Mammary epithelial cell (primary cell): ENCODE results near the gene CNPPD1.

ENCODE experiments used
- EZH2 ChIP-seq: IDR thresholded peaks from 2 replicates; pipeline ENCODE4 v1.6.1; 2012; ENCODE audit warnings: low read length, inconsistent platforms, borderline replicate concordance
- TF ChIP-seq, protein P1 (sequence below), 2 donors: IDR thresholded peaks in 1 of 2; conservative IDR thresholded peaks in 1 of 2; 2 replicates each; pipeline ENCODE4 v1.5.1; 2011 to 2012; ENCODE audit warnings: inconsistent platforms in 2 of 2, low read length in 2 of 2, mild to moderate bottlenecking in 2 of 2, control low read depth in 1 of 2, low read depth in 1 of 2; ENCODE audit not compliant: insufficient read depth in 1 of 2; ENCODE audit errors: extremely low read depth in 1 of 2

DNA sequence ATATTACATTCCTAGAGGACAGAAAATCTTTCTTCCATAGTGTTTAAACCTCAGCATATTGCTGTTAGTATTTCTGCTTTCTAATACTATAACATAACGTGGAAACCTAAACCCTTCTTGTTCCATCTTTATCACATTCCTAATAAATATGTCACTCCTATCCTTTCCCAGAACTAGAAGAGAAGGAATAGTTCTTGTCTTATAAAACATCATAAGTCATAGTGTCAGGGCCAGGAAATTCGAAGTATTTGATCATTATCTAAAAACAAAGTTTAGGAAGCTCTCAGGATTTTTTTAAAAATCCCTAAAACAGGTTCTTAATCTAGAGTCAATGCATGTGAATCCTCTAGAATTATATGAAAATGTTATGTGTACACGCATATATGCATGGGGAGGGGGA, 18.1 kb downstream of the CNPPD1 start:
- TF ChIP-seq, protein P1, sequence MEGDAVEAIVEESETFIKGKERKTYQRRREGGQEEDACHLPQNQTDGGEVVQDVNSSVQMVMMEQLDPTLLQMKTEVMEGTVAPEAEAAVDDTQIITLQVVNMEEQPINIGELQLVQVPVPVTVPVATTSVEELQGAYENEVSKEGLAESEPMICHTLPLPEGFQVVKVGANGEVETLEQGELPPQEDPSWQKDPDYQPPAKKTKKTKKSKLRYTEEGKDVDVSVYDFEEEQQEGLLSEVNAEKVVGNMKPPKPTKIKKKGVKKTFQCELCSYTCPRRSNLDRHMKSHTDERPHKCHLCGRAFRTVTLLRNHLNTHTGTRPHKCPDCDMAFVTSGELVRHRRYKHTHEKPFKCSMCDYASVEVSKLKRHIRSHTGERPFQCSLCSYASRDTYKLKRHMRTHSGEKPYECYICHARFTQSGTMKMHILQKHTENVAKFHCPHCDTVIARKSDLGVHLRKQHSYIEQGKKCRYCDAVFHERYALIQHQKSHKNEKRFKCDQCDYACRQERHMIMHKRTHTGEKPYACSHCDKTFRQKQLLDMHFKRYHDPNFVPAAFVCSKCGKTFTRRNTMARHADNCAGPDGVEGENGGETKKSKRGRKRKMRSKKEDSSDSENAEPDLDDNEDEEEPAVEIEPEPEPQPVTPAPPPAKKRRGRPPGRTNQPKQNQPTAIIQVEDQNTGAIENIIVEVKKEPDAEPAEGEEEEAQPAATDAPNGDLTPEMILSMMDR (conservative IDR thresholded peaks at IDR 0.05 in 1 of 2, IDR thresholded peaks at IDR 0.05 in 1 of 2; ENCODE audit: extremely low read depth in 1 of 2, insufficient read depth in 1 of 2, low read depth in 1 of 2, low read length in 2 of 2): no peak
- TF ChIP-seq EZH2: no peak
